ENCODE measurements around the gene BMPR1A. TPM values are rescaled to one million over a fixed set of nuclear protein-coding genes. Genes with fewer than 3 reads are reported as not detected.

BMPR1A gene
- total RNA-seq, 2 experiments from 2014 or later, result 0.47 to 1.1 TPM

DNA sequence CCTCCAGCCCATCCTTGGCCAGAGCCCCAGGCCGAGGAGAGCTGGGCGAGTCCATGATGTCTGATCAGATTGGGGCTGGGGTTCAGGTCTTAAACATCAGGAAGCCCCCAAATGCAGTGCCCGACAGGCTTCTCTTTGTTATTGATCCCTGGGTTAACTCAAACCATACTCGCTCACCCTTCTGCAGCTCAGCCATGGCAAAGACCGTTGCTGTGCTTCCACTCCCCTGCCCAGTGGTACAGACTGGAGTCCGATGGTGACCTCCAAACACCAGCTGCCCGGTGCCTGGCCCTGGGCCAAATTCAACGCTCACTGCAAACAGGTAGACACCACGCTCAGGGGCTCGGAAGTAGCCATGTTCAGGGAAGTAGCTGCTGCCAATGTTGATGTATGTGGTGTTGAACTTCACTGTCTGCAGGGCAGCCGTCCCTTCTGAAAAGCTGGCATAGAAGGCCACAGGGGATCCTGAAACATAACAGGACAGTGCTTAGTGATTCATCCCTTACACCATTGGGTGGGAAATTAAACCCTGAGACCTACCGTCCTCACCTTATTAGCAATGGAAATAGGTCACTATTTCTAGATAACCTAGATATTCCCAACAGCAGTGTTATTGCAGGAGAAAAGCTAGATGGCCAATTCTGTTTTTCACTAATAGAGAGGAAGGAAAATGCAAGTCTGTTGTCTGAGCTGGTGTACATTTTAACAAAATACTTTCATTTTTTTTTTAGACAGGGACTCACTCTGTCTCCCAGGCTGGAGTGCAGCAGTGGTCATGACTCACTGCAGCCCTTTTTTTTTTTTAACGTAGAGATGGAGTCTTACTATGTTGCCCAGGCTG is 180.5 kb downstream of the BMPR1A start:
- POLR2A ChIA-PET, result interaction anchor here (0.7 kb wide), 1 partner anchor 52 kb away, joined by 3 read pairs; no protein-coding TSS in a partner anchor
- Histone ChIP-seq H4K20me1 (ENCODE audit: insufficient read depth, low read length) (no peaks in the 10 kb centered on the region), H2AFZ (ENCODE audit: low read length) (no peak overlapping the region), H3K4me1 (ENCODE audit: insufficient read depth, low read length, poor library complexity, severe bottlenecking) (no peaks in the 10 kb centered on the region), H3K36me3 (ENCODE audit: insufficient read depth, low read length) (no peaks in the 10 kb centered on the region), H3K9me2 (ENCODE audit: insufficient read depth, low read length) (no peaks in the 10 kb centered on the region), H3K27ac (ENCODE audit: low read depth, low read length, poor library complexity, severe bottlenecking) (no peak overlapping the region), H3K4me2 (ENCODE audit: low read length) (no peak overlapping the region), H3K79me2 (ENCODE audit: insufficient read depth, low read depth, low read length) (no peaks in the 10 kb centered on the region), H3K4me3 (ENCODE audit: low read depth, low read length, poor library complexity, severe bottlenecking) (no peak overlapping the region), H3K9me3 (ENCODE audit: low read length) (no peaks in the 10 kb centered on the region)
- TF ChIP-seq, protein P1, sequence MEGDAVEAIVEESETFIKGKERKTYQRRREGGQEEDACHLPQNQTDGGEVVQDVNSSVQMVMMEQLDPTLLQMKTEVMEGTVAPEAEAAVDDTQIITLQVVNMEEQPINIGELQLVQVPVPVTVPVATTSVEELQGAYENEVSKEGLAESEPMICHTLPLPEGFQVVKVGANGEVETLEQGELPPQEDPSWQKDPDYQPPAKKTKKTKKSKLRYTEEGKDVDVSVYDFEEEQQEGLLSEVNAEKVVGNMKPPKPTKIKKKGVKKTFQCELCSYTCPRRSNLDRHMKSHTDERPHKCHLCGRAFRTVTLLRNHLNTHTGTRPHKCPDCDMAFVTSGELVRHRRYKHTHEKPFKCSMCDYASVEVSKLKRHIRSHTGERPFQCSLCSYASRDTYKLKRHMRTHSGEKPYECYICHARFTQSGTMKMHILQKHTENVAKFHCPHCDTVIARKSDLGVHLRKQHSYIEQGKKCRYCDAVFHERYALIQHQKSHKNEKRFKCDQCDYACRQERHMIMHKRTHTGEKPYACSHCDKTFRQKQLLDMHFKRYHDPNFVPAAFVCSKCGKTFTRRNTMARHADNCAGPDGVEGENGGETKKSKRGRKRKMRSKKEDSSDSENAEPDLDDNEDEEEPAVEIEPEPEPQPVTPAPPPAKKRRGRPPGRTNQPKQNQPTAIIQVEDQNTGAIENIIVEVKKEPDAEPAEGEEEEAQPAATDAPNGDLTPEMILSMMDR (conservative IDR thresholded peaks at IDR 0.05; ENCODE audit: low read length), result no peak
- TF ChIP-seq EZH2phosphoT487 (IDR thresholded peaks at IDR 0.05; ENCODE audit: borderline replicate concordance, low read depth, low read length), result no peak
- no TSS peak for BruUV-seq (replicated peaks)
- intact Hi-C loops (cut with micrococcal nuclease; ENCODE audit: unreplicated experiment), result no loop called here
- DNase-seq (ENCODE audit: low spot score), result no peak
- CTCF ChIA-PET (ENCODE audit: unreplicated experiment), result no interaction called here

DNA sequence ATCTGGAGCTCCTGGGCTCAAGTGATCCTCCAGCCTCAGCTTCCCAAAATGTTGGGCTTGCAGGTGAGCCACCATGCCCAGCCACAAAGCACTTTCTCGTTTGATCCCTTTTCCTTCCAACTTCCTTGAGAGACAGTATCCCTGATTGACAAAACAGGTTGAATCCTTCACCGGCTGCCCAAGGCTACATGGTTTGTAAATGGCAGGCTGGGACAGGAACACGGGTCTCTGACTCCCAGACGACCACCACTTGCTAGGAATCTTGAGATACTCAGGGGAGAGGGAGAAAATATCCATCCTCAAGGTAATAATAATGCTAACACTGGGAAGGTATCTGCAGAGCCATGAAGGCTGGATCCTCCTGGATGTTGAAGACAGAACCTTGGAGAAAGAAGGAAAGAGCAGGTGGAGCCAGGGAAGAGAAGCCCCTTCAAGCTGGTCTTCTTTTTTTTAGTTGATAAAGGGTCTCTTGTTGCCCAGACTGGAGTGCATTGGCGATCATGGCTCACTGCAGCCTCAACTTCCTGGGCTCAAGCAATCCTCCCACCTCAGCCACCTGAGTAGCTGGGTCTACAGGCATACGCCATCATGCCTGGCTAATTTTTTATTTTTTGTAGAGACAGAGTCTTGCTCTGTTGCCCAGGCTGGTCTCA is 181.2 kb downstream of the BMPR1A start:
- intact Hi-C loops (cut with micrococcal nuclease; ENCODE audit: unreplicated experiment), result no loop called here

More for the DNA sequence above, 181.2 kb downstream of the BMPR1A start:
- BruUV-seq (replicated peaks), result no TSS peak
- Histone ChIP-seq H3K9me2 (ENCODE audit: insufficient read depth, low read length) (no peaks in the 10 kb centered on the region), H3K4me3 (ENCODE audit: low read depth, low read length, poor library complexity, severe bottlenecking) (no peak overlapping the region), H3K4me1 (ENCODE audit: insufficient read depth, low read length, poor library complexity, severe bottlenecking) (no peaks in the 10 kb centered on the region), H3K4me2 (ENCODE audit: low read length) (no peak overlapping the region), H3K27ac (ENCODE audit: low read depth, low read length, poor library complexity, severe bottlenecking) (no peak overlapping the region), H3K36me3 (ENCODE audit: insufficient read depth, low read length) (no peaks in the 10 kb centered on the region), H3K9me3 (ENCODE audit: low read length) (no peaks in the 10 kb centered on the region), H4K20me1 (ENCODE audit: insufficient read depth, low read length) (no peaks in the 10 kb centered on the region), H2AFZ (ENCODE audit: low read length) (no peak overlapping the region), H3K79me2 (ENCODE audit: insufficient read depth, low read depth, low read length) (no peaks in the 10 kb centered on the region)
- no peak for DNase-seq (ENCODE audit: low spot score)
- ChIA-PET CTCF (ENCODE audit: unreplicated experiment) (no interaction called here), POLR2A (interaction anchor here (0.7 kb wide), 1 partner anchor 51 kb away, joined by 3 read pairs; no protein-coding TSS in a partner anchor)
- TF ChIP-seq EZH2phosphoT487 (IDR thresholded peaks at IDR 0.05; ENCODE audit: borderline replicate concordance, low read depth, low read length), result no peak
- TF ChIP-seq, protein P1 (conservative IDR thresholded peaks at IDR 0.05; ENCODE audit: low read length), result no peak

Measured in OCI-LY7 (cell line).